ENCODE data around the gene SPRR2B.
"Not testable (repeated sequence)": the region's sequence is repeated elsewhere in the genome, so short reads cannot be mapped to it uniquely, and the experiment has no call there.

Gene SPRR2B

GRCh38 chr1:153032677-153033308, 38.6 kb downstream of the SPRR2B start:
- DNase-seq (ENCODE audit: low read depth in 2 of 2), result no peak

- no peak for DNase-seq (ENCODE audit: low read depth in 2 of 2)
These were observed 39.3 kb downstream of the SPRR2B start for GRCh38 chr1:153032073-153032472.

GRCh38 chr1:153030895-153031294, 40.5 kb downstream of the SPRR2B start, which contains the start of gene SPRR1B:
TSS of gene SPRR1B (plus strand) at chr1:153031203. CDS start at chr1:153032346, 1,143 bp downstream.
- no peak for DNase-seq (ENCODE audit: low read depth in 2 of 2)

- no peak for DNase-seq (ENCODE audit: low read depth in 2 of 2)
These were observed 42.6 kb downstream of the SPRR2B start for GRCh38 chr1:153028766-153029165.

GRCh38 chr1:153025797-153026196, 45.6 kb downstream of the SPRR2B start:
- no peak for DNase-seq (ENCODE audit: low read depth in 2 of 2)

GRCh38 chr1:153024413-153024812, 47.0 kb downstream of the SPRR2B start:
- DNase-seq (ENCODE audit: low read depth in 2 of 2), result no peak

GRCh38 chr1:153023109-153023508, 48.3 kb downstream of the SPRR2B start:
- DNase-seq (ENCODE audit: low read depth in 2 of 2), result no peak

- not testable (repeated sequence) for DNase-seq (ENCODE audit: low read depth in 2 of 2)
These were observed 49.1 kb downstream of the SPRR2B start for GRCh38 chr1:153022340-153022739.

- DNase-seq (ENCODE audit: low read depth in 2 of 2), result not testable (repeated sequence)
These were observed 49.6 kb downstream of the SPRR2B start for GRCh38 chr1:153021829-153022228.
